ENCODE results near the gene OLFML2A.
A peak's percentile ranks its signal among the peaks of the same experiment; 100 is the strongest.

The OLFML2A gene

GRCh38 chr9:124780757-124781151, 3.8 kb downstream of the OLFML2A start:
- Histone ChIP-seq H4K20me1 (ENCODE audit: insufficient read depth, low read length) (no peaks in the 10 kb centered on the region), H3K4me2 (ENCODE audit: low read length) (no peak overlapping the region), H3K79me2 (ENCODE audit: low read length) (no peaks in the 10 kb centered on the region), H3K27me3 (ENCODE audit: low read depth, low read length) (no peaks in the 10 kb centered on the region), H3K36me3 (replicated peaks; ENCODE audit: low read depth, low read length) (no peaks in the 10 kb centered on the region), H3K27ac (ENCODE audit: low read length) (no peak overlapping the region), H3K9ac (ENCODE audit: low read length) (no peak overlapping the region), H3K4me3 (ENCODE audit: low read length) (no peak overlapping the region), H2AFZ (ENCODE audit: low read depth, low read length) (no peak overlapping the region), H3K9me3 (ENCODE audit: insufficient read depth, low read length) (no peaks in the 10 kb centered on the region), H3K4me1 (ENCODE audit: low read length) (peaks cover 22% of the 10 kb centered on the region)
- TF ChIP-seq EZH2phosphoT487 (IDR thresholded peaks at IDR 0.05; ENCODE audit: low read depth) = no peak
- TF ChIP-seq, protein P1, sequence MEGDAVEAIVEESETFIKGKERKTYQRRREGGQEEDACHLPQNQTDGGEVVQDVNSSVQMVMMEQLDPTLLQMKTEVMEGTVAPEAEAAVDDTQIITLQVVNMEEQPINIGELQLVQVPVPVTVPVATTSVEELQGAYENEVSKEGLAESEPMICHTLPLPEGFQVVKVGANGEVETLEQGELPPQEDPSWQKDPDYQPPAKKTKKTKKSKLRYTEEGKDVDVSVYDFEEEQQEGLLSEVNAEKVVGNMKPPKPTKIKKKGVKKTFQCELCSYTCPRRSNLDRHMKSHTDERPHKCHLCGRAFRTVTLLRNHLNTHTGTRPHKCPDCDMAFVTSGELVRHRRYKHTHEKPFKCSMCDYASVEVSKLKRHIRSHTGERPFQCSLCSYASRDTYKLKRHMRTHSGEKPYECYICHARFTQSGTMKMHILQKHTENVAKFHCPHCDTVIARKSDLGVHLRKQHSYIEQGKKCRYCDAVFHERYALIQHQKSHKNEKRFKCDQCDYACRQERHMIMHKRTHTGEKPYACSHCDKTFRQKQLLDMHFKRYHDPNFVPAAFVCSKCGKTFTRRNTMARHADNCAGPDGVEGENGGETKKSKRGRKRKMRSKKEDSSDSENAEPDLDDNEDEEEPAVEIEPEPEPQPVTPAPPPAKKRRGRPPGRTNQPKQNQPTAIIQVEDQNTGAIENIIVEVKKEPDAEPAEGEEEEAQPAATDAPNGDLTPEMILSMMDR (IDR thresholded peaks at IDR 0.05; ENCODE audit: low read depth, low read length) = no peak

- Histone ChIP-seq H3K4me2 (ENCODE audit: low read length) (peak overlapping the region; percentile 20; the same call in 1 of the 2 replicates), H3K4me1 (ENCODE audit: low read length) (peaks cover 15% of the 10 kb centered on the region), H3K27ac (ENCODE audit: low read length) (no peak overlapping the region), H2AFZ (ENCODE audit: low read depth, low read length) (no peak overlapping the region), H3K4me3 (ENCODE audit: low read length) (no peak overlapping the region), H3K9me3 (ENCODE audit: insufficient read depth, low read length) (no peaks in the 10 kb centered on the region), H3K79me2 (ENCODE audit: low read length) (no peaks in the 10 kb centered on the region), H3K27me3 (ENCODE audit: low read depth, low read length) (no peaks in the 10 kb centered on the region), H3K9ac (ENCODE audit: low read length) (no peak overlapping the region), H4K20me1 (ENCODE audit: insufficient read depth, low read length) (no peaks in the 10 kb centered on the region), H3K36me3 (replicated peaks; ENCODE audit: low read depth, low read length) (no peaks in the 10 kb centered on the region)
- TF ChIP-seq EZH2phosphoT487 (IDR thresholded peaks at IDR 0.05; ENCODE audit: low read depth) = no peak
- TF ChIP-seq, protein P1 (IDR thresholded peaks at IDR 0.05; ENCODE audit: low read depth, low read length) = no peak
Measured at GRCh38 chr9:124781967-124782660, 5.2 kb downstream of the OLFML2A start.

- Histone ChIP-seq H3K4me3 (ENCODE audit: low read length) (no peak overlapping the region), H3K27ac (ENCODE audit: low read length) (no peak overlapping the region), H3K9me3 (ENCODE audit: insufficient read depth, low read length) (no peaks in the 10 kb centered on the region), H3K4me1 (ENCODE audit: low read length) (peaks cover 15% of the 10 kb centered on the region), H3K79me2 (ENCODE audit: low read length) (no peaks in the 10 kb centered on the region), H3K4me2 (ENCODE audit: low read length) (no peak overlapping the region), H4K20me1 (ENCODE audit: insufficient read depth, low read length) (no peaks in the 10 kb centered on the region), H2AFZ (ENCODE audit: low read depth, low read length) (no peak overlapping the region), H3K9ac (ENCODE audit: low read length) (no peak overlapping the region), H3K36me3 (replicated peaks; ENCODE audit: low read depth, low read length) (no peaks in the 10 kb centered on the region), H3K27me3 (ENCODE audit: low read depth, low read length) (no peaks in the 10 kb centered on the region)
- TF ChIP-seq, protein P1 (IDR thresholded peaks at IDR 0.05; ENCODE audit: low read depth, low read length) = no peak
- TF ChIP-seq EZH2phosphoT487 (IDR thresholded peaks at IDR 0.05; ENCODE audit: low read depth) = no peak
Measured at GRCh38 chr9:124782661-124783574, 6.0 kb downstream of the OLFML2A start.

DNA sequence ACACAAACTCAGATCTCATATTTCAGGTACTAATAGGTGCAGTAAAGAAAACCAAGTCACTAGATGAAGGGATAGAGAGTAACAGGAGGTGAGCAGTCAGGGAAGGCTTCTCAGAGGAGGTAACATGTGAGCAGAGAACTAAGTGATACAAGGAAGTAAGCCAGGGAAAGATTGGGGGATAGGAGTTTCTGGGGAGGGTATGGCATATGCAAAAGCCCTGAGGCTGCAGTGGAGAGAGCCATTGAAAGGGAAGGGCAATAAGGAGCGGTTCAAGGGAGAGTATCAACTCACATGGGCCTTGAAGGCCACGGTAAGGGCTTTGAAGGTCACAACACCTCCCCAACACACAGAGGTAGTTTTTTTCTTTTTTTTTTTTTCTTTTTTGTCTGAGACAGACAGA, 6.9 kb downstream of the OLFML2A start:
- Histone ChIP-seq H3K79me2 (ENCODE audit: low read length) (no peaks in the 10 kb centered on the region), H4K20me1 (ENCODE audit: insufficient read depth, low read length) (no peaks in the 10 kb centered on the region)

More for the DNA sequence above, 6.9 kb downstream of the OLFML2A start:
- Histone ChIP-seq H3K27me3 (ENCODE audit: low read depth, low read length) (no peaks in the 10 kb centered on the region), H3K4me3 (ENCODE audit: low read length) (no peak overlapping the region), H3K9me3 (ENCODE audit: insufficient read depth, low read length) (no peaks in the 10 kb centered on the region), H2AFZ (ENCODE audit: low read depth, low read length) (no peak overlapping the region), H3K4me1 (ENCODE audit: low read length) (peaks cover 15% of the 10 kb centered on the region), H3K36me3 (replicated peaks; ENCODE audit: low read depth, low read length) (no peaks in the 10 kb centered on the region), H3K9ac (ENCODE audit: low read length) (no peak overlapping the region), H3K4me2 (ENCODE audit: low read length) (no peak overlapping the region), H3K27ac (ENCODE audit: low read length) (no peak overlapping the region)
- TF ChIP-seq, protein P1 (IDR thresholded peaks at IDR 0.05; ENCODE audit: low read depth, low read length) = no peak
- no peak for TF ChIP-seq EZH2phosphoT487 (IDR thresholded peaks at IDR 0.05; ENCODE audit: low read depth)
